HG02588 (cell line): ENCODE results near the gene RBM26.
"Not testable (repeated sequence)": the region's sequence is repeated elsewhere in the genome, so short reads cannot be mapped to it uniquely, and the experiment has no call there.

Experiments used
- ATAC-seq: cut with Tn5 transposase; IDR thresholded peaks from one replicate; pipeline ENCODE4 v1.9.1; 2021; ENCODE audit warnings: mild to moderate bottlenecking, moderate library complexity; ENCODE audit not compliant: unreplicated experiment

RBM26 gene

DNA sequence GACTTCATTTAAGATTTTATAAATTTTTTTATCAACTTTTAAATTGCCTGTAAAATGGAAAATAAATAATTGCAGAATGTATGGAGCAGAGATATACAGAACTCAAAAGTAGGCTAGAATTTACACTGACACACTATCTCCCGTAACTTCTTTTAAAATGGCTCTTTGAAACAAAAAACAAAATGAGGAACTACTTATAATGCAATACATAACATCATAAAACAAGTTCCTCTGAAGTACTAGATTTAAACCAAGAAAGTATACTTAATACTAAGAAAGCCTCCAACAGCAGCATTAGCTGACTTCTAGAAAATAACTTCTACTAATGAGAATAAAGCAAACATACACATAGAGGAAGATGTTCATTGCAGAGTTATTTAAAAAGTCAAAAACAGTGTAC, 17.0 kb downstream of the RBM26 start:
- no peak for ATAC-seq

DNA sequence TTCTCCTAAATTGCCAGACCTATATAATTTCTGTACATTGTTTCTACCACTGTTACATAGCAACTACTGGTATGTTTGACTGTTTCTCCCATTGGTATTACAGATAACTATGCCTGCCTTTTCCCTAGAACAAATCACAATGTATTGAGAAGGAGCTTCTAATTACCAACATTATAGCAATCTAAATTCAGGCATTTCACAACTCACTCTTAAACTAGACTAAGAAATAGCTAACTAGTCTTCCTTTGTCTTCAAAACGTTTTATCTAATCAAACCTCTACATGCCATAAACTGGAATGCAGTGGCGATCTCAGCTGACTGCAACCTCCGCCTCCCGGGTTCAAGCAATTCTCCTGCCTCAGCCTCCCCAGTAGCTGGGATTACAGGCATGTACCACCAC, 18.2 kb downstream of the RBM26 start:
- ATAC-seq, result no peak

DNA sequence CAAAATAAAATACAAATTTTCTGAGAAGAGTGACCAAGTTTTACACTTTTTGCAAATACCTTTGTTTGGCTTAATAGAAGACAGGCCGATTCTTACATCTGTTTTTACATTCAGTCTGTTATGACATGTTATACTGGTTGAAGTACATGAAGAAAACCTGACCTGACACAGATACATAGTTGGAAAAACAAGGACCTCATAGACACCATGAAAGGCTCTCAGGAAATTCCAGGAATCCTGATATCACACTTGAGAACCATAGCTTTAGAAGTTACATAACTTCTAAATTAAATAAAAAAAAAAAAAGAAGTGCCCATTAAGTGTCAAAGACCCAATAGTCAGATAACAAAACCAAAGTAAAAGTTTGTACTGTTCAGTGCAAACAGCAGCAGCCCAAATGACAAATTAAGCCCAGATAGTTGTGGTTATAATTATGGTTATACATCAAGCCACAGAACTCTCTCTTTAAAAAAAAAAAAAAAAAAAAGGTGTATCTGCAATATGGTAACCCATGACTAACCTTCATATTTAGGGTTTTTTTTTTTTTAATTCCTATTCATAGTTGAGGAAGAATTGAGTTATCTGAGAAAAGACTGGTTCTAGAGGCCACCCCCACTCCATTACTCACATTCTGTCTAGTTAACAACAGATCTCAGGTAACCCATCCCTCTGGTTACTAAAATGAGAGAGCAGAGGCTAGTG, 19.8 kb downstream of the RBM26 start:
- peak; percentile 3 for ATAC-seq

DNA sequence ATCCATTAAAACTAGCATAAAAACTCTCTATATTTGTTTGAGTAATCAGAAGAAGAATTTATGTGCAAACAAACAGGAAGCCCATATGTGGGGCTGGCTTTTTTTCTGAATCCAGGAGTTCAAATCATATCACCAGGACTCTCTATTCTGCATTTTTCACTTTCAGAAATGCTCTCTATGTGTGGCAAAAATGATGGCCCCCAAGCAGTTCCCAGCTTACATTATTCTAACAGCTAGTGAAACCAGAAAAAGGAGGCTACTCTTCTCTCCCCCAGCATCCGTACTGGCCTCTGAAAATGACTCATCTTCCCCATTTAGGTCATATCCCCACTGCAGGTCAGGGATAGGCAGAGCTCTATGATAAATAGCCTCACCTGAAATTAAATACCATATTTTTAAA, 20.4 kb downstream of the RBM26 start:
- ATAC-seq, result peak; percentile 94

DNA sequence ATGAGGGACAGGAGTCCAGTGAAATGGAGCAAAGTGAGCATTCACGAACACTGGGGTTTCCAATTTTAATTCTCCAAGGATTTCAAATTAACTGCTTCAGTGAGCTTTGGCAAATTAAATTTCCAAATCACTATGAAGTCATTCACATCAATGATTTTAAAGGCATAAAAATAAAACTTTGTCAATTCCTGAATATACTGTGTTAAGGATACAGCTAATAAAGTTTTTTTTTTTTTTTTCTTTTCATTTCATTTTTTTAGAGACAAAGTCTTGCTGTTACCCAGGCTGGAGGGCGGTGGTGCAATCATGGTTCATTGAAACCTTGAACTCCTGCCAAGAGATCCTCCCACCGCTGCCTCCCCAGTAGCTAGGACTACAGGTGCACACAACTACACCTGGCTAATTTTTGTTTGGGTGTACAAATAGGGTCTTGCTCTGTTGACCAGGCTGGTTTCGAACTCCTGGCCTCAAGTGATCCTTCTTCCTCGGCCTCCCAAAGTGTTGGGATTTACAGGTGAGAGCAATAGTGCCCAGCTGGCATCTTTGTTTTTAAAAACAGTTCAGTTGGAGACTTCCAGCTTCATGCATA, 21.9 kb downstream of the RBM26 start:
- ATAC-seq, result no peak

DNA sequence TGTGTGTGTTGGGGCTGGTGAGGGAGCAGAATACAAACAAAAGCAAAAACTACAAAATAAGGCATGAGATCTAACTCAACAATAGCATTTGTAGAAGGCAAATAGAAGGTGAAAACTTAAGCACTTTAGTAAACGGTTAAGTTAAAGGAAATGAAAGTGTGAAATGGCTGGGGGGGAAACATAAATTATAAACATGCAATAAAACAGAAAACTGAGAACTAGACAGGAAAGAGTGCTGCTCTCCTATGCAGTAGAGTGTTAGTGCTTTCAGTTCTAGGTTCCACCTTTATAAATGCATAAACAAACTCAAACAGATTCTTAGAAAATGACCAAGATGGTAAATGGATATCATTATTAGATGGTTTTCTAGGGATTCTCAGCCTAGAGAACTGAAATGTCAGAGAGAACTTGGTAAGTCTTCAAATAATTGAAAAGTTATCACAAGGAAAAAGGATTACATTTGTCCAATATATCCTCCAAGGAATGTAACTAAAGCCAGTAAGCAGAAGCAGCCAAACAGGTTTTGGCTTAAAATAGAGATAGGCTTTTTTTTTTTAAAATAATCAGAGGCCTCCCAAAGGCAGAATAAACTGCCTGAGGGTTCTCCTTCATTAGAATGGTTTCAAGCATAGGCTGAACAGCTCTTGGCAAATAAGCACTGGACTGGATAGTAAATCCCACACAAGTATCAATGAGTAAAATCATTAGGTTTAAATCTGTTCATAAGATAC, 23.3 kb downstream of the RBM26 start:
- ATAC-seq, result peak; percentile 39

DNA sequence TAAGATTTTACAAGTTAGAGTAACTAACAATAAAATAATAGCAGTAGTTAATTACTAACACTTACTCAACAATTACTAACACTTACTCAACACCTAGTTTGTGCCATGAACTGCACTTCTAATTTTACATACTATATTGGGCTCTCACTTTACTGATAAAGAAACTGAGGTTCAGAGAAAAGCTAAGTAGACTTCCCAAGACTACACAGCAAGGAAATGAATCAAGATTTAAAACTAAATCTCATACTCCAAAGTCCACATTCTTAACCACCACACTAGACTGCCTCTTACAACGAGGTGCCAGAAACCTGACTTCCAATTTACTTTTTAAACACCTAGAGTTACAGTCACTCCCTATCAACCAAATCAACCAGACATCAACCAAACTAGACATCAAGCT, 25.1 kb downstream of the RBM26 start:
- no peak for ATAC-seq

DNA sequence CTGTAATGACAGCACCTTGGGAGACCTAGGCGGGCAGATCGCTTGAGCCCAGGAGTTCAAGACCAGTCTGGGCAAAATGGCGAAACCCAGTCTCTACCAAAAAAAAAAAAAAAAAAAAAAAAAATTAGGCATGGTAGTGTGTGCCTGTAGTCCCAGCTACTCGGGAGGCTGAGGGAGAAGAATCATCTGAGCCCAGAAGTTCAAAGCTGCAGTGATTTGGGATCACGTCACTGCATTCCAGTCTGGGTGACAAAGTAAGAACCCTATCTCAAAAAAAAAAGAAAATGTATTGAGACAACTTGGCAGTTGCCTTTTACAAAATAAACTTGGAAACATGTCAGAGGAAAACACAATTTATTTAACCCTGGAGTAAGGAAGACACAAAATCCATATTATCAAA, 26.8 kb downstream of the RBM26 start:
- no peak for ATAC-seq

DNA sequence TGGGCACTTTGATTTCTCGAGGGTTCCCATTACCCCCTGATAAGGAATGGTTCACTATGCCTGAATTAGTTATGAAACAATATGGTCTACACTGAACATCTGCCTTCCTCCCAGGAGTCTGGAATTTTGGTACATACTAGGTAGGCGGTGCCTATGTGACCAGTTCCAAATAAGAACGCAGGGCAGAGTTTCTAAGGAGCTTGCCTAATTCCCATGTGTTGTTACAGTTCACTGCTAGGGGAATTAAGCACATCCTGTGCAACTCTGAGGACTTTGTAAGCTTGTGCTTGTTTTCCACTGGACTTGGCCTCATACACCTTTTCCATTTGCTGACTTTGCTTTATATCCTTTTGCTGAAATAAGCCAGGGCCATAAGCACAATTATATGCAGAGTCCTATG, 29.2 kb downstream of the RBM26 start:
- no peak for ATAC-seq

DNA sequence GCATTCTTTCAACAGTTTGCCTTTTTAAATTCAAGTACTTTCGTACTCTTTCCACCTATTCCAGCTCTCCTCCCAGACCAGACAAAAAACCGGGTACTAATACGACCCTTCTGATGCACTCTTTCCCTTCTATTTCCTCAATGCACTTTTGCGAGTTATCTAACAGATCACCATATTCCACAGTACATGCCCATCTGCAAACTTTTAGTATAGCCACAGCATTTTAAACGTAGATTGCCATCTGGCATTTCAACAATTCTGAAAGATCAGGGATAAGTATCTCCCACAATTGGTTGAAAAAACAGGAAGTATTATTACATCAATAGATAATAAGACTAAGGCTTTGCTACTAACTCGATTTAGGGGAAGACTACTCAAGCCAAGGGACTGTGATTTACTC, 31.5 kb downstream of the RBM26 start:
- ATAC-seq, result no peak

DNA sequence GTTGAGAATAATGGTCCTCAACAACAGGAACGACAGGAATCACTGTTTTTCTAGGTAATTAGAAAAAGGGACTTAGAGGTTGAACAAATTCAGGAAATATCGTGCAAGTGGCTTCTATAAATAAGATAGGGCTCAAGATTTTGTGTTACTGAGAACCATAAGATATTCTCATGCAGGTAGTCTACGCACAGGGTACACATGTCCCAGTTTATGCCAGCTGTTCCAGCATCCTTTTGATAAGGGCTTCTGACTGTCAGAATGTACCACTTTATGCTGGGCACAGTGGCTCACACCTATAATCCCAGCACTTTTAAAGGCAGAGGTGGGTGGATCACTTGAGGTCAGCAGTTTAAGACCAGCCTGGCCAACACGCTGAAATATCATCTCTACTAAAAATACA, 32.1 kb downstream of the RBM26 start:
- ATAC-seq, result no peak

DNA sequence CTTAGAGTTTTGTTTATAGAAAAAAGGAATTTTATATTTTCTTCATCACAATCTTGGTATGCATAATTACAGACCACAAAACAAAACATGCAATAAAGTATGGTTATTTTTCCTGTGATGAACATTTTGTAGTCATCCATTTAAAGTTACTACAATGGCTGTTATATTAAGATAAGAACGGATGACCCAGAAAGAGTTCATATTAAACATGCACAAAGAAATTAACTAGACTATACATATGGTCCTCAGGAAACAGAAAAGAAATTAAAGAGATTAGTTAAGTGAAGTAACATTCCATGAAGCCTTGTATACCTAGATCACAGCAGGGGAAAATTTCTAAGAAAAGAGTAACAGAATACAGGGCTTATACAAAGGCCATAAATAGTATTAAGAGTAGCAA, 36.8 kb downstream of the RBM26 start:
- no peak for ATAC-seq

DNA sequence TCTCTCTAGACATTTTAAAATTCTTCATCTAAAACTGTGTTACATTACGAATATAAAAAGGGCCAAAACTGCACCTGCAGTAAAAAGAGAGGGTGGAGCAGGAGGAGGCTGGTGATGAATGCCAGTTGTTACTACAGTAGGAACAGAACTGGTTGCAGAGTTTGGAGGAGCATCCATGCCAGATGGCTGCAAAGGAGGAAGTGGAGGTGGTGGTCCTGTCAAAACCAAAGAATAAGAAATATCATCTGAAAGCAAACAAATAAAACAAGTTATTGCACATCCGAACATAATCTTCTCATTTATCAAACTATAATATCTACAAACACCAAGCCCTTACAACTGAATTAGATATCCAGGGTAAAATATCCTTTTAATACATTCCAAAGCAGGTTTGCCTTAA, 40.1 kb downstream of the RBM26 start:
- no peak for ATAC-seq

DNA sequence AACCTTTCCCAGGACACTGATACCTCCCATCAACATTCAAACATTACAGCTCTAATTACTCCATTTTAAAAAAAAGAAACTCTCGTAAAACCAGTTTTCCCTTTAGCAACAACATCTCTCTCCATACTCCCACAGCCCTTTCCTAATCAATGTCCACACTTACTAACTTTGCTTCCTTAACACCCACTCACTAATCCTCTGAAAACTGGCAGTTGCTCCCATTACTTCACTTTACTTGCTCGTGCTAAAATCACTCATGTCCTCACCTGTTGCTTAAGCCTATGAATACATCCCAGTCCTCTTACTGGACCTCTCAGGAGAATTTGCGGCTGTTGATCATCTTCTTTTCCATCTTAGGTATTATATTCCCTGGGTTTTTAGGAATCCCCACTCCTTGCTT, 44.8 kb downstream of the RBM26 start:
- no peak for ATAC-seq

DNA sequence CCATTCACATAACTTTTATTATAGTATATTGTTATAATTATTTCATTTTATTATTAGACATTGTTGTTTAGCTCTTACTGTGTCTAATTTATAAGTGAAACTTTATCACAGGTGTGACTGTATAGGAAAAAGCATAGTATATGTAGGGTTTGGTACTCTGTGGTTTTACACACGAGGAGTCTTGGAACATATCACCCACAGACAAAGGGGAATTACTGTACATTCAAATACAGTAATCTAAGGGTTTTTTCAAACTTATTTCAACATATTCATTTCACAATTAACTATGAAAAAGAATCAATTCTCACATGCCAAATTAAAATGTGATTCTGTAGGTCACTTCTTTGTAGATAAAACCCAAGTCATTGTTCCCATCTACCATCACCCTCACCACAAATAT, 46.0 kb downstream of the RBM26 start:
- peak; percentile 69 for ATAC-seq

DNA sequence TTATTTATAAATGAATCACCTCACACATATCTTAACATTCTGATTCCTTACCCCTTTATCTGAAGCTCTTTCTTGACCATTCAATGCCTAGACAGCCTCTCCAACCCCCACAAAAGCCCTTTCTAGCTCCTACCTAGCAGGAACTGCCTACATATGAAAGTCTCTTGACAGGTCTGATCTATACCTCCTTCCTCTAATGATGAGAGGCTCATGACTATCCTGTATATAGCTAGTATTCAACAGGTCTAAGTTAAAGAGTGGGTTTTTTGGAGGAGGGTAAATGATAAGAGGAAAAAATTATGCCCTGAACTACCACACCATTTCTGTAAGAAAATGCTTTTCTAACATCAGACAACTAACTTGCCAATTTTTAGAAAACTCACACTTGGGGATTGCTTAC, 47.0 kb downstream of the RBM26 start:
- ATAC-seq, result no peak

DNA sequence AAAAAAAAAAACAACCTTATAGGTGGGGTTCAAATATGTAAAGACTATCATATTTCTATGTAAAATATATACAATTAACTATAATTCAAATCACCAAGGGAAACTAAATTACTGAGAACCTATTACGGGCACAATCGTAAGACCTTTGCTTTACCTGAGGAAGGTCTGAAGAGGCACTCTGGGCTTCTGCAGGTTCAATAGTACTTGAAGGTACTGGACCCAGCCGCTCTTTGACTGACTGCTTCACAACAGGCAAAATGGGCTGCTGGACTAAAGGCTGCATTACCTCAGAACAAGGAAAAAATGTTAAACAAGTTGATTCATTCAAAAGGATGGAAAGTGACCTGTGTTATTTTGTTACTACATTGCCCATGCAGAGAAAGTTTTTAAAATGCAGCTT, 51.8 kb downstream of the RBM26 start:
- no peak for ATAC-seq

DNA sequence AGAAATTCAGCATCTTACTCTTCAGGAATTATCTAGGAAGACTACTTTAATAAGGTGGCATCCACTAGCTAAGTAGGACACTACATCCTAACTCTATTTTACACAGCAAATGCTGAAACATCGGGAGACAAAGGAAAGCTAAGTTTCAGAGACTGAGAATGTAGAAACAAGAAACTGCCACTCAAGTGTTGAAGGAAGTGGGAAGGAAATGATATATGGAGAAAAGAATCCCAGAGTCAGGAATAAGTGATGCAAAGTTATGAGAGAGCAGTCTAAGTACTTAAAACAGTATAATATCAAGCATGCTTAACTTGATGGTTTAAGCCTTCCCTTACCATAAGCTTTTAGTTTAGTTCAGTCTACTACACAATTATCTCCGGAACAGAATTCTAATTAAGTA, 52.4 kb downstream of the RBM26 start:
- no peak for ATAC-seq

DNA sequence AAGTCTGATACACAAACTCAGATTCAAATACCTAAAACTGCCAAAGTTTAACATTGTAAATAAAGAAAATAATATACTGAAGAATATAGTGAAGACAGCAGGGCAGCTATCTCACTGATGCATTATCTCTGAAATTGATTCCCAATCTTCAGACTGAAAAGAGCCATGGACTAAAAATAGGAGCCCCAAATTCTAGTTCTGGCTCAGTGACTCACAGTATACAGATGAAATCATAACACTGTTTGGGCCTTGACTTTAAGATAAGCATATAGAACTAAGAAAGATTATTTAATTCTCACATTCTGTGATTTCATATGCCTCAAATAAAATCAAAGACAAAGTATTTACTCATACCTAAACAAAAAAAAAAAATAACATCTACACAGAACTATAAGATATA, 53.9 kb downstream of the RBM26 start:
- ATAC-seq, result no peak

DNA sequence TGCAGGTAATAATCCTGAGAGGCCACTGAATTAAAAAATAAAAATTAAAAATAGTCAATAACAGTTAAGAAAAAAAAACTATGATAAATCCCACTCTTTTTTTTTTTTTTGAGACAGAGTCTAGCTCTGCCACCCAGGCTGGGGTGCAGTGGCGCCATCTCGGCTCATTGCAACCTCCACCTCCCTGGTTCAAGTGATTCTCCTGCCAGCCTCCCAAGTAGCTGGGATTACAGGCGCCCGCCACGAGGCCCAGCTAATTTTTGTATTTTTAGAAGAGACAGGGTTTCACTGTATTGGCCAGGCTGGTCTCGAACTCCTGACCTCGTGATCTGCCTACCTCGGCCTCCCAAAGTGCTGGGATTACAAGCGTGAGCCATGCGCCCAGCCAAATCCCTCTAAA, 56.4 kb downstream of the RBM26 start:
- not testable (repeated sequence) for ATAC-seq

DNA sequence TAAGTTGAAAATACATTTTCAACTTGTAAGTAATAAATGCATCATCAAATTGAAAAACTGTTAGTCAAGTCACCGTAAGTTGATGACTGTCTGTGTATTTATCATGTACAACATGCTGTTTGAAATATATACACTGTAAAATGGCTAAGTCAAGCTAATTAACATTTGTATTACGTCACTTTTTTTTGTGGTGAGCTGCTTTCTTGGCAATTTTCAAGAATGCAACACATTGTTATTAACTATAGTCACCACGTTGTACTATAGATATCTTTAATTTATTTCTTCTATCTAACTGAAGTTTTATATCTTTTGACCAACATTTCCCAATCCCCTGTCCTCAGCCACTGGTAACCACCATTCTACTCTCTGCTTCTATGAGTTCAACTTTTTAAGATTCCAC, 57.0 kb downstream of the RBM26 start:
- no peak for ATAC-seq

DNA sequence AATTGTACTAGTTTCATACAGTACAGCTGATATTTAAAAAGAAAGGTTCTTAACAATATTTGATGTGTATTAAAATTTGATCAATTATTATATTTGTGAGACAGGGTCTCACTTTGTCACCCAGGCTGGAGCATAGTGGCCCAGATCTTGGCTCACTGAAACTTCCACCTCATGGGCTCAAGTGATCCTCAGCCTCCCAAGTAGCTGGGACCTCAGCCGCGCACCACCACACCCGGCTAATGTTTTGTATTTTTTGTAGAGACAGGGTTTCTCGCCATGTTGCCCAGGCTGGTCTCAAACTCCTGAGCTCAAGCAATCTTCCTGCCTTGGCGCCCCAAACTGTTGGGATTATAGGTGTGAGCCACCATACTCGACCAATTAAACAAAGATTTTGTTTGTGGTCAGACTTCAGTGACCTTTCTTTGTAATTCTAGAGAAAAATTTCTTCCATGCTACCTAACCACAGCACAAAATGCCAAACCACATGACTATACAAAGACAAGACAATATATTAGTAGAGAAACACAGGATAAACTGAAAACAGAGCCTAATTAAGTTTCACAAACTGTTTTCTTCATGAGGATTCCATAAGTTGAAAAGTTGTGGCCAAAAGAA, 59.6 kb downstream of the RBM26 start:
- ATAC-seq, result no peak
